HTR-8/SVneo (cell line): ENCODE data around the gene GARIN5B.

Experiments used
- DNase-seq: peaks from one replicate; pipeline ENCODE4 v3.0.0; 2011; ENCODE audit warnings: low spot score, mixed read lengths; ENCODE audit not compliant: insufficient read length
- FAIRE-seq: peaks from 2 replicates; lab custom pipeline; 2011; peaks lifted over from hg19 to GRCh38; lab: Jason Lieb, UNC

GARIN5B gene

DNA sequence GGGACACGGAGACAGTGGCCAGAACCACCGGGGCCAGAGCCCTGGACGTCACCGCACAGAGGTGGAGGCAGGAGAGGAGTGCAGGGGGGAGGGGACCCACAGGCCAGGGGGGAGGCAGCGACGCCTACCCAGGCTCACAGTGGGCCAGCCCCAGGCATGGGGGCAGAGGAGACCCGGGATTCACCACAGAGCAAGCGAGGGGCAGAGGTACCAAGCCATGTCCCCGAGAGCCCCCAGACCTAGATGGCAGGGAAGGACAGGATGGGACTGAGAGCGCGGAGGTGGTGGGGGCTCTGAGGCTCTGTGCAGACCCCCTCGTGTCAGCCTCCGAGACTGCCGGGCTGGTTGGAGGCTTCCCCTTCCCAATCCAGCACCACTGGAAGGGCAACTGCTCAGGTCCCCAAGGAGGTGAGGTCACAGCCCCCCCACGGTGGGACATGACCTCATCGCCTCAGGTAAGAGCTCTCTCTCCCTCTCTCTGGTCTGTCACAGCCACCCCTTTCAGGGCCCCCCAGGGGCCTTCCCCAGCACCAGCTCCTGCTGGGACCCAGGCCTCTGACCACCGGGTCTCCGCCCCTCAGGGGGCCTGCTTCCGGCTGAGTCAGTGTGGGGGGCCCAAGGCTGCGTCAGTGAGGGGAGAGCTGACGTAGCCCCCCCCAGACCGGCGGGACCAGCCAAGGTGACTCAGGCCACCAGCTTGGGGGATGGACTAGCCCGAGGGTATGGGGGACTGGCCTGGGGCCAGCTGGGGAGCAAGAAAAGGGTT is 9.4 kb upstream of the GARIN5B start:
- FAIRE-seq (peak; percentile 38), DNase-seq (peak; percentile 79)

DNA sequence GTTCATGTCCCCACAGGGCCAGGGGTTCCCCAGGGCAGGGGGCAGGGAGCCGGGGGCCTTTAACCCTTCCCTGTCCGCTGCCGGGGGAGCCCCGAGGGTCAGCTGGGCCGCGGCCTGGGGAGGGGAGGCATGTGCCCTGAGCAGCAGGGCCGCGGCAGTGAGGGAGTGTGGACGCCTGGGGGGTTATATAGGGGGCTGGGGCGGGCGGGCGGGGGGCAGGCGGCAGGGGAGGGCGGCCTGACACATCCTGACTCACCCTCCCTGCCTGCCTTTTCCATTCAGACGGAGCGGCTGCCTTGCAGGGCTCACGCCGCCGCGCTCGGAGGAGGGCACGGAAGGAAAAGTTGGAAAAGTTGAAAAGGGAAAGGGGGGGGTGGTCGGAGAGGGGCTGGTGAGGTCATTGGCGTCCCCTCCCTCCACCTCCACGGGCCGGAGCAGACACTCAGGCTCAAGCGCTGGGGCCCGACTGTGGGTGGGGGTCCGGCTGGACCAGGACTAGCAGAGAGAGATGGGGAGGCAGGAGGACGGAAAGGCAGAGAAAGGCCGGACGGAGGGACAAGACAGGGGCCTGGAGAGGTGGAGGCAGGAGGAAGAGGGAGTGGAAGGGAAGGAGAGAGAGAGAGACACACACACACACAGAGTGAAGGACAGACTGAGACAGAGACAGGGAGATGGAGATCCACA is 7.4 kb upstream of the GARIN5B start, which contains the start of gene IL11:
Gene IL11 (minus strand): TSS at position 159 of the 684 bp plus-strand sequence. CDS start 153 bp downstream, at position 6.
- FAIRE-seq: peak; percentile 85
- DNase-seq: peak; percentile 72

DNA sequence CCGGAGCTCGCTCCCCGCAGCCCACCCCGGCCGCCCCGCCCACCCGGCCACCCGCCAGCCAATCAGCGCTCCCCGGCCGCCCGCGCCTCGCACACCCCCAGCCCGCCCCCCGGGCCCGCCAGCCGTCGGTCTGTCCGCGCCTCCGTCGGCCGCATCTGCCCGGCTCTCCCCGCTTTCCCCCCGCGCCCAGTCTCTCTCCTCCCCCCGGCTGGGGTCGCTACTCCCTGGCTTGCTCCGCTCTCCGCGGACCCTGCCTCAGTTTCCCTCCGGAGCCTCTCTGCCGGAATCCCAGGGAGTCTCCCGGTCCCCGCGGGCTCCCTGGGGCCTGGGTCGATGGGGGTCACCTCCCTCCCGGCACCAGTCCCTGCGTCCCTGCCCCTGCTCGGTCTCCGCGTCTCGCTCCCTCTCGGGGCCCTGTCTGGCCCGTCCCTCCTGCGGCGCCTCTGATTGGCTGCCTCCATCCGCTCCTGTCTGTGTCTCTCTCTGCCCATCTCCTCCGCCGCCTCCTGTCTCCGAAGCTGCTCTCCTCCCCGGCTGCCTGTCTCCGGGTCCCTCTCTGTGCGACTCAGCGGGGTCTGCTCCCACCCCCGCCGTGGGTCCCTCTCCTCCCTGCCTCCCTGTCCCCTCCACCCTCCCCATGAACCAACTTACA is 6.7 kb upstream of the GARIN5B start:
- FAIRE-seq: peak; percentile 44
- DNase-seq: peak; percentile 83

DNA sequence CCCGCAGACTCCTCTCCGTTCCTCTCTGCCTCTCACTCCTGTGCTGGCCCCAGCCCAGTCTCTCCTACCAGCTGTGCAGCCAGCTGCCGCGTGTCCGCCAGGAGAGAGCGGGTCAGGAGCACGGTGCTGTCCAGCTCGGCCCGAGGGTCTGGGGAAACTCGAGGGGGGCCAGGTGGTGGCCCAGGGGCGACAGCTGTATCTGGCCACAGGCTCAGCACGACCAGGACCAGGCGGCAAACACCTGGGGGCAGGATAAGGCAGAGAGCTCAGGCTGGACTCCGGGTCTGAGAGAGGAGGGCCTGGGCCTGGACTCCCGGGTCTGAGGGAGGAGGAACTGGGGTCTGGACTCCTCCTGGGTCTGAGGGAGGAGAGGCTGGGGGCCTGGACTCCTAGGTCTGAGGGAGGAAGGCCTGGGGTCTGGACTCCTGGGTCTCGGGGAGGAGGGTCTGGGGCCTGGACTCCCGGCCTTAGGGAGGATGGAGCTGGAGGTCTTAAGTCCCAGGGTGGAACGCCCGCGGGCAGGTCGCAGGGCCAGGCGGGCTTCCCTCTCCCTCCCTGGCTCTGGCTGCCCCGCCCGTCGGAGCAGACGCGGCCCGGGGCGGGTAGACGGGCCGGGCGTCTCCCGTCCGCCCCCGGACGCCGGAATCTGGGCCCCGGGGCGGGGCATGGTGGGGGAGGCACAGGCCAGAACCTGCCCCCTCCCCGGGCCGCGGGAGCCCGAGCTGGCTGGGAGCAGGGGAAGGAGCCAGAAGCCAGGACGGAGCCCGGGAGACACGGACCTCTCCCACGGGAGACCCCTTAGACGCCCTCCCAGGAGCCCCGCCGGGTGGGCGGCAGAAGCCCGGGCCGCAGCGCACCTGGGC is 5.9 kb upstream of the GARIN5B start:
- FAIRE-seq (no peak), DNase-seq (no peak)

DNA sequence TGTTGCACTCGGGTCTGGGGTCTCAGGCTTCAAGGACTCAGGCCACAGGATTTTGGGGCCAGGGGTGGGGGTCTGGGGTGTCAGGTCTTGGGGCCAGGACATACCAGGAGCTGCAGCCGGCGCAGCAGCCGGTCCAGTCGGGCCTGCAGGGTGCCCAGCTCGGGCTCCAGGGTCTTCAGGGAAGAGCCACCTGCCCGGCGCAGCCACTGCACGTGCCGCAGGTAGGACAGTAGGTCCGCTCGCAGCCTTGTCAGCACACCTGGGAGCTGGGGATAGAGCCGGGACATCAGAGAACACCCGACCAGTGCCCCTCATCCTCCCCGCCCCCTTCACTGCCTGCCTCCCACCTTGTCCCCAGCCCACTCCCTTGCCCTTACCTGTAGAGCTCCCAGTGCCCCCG is 5.0 kb upstream of the GARIN5B start:
- no peak for FAIRE-seq

DNA sequence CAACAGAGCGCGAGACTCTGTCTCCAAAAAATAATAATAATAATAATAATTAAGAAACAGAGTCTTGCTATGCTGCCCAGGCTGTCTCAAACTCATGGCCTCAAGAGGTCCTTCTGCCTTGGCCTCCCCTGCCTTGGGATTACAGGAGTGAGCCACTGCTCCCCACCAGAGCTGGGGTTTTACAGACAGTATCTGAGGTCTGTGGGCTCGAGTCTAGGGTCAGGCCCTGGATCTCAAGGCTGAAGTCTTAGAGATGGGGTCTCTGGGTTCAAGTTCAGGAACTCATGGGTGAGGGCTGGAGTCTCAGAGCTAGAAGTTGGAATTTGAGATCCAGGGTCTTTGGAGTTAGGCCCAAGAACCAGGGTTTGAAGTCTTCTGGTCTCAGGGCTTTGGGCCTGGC is 3.7 kb upstream of the GARIN5B start:
- FAIRE-seq: no peak

More for the DNA sequence above, 5.0 kb upstream of the GARIN5B start:
- no peak for DNase-seq

DNA sequence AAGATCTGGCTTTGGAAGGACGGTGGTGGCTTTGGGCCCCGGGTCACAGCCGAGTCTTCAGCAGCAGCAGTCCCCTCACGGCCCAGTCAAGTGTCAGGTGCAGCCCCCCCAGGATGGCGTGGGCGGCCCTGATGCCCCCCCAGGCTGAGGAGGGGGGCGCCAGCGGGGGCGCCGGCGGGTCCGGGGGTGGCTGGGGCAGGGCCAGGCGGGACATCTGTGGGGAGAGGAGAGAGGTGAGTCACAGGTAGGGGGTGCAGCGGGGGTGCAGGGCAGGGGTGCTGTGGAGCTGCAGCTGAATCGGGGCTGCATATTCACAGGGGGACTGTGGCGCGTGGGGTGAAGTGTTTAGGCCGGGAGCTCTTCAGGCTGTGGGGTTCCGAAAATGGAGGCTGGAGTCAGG is 2.9 kb upstream of the GARIN5B start:
- FAIRE-seq (no peak), DNase-seq (no peak)

More for the DNA sequence above, 3.7 kb upstream of the GARIN5B start:
- no peak for DNase-seq

DNA sequence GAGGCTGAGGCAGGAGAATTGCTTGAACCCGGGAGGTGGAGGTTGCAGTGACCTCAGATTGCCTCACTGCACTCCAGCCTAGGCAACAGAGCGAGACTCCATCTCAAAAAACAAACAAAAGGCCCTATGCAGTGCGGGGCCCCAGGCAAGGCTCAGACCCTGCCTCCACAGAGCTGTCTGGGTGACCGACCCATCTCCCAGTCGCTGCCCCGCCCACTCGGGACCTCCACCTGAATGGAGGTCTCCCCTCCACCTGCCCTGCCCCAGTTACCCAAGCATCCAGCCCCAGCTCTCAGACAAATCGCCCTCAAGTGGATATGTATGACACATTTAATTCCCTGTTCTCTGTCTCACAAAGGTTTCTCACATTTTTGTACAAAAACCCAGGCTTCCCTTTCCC is 2.2 kb upstream of the GARIN5B start:
- DNase-seq (no peak), FAIRE-seq (no peak)

DNA sequence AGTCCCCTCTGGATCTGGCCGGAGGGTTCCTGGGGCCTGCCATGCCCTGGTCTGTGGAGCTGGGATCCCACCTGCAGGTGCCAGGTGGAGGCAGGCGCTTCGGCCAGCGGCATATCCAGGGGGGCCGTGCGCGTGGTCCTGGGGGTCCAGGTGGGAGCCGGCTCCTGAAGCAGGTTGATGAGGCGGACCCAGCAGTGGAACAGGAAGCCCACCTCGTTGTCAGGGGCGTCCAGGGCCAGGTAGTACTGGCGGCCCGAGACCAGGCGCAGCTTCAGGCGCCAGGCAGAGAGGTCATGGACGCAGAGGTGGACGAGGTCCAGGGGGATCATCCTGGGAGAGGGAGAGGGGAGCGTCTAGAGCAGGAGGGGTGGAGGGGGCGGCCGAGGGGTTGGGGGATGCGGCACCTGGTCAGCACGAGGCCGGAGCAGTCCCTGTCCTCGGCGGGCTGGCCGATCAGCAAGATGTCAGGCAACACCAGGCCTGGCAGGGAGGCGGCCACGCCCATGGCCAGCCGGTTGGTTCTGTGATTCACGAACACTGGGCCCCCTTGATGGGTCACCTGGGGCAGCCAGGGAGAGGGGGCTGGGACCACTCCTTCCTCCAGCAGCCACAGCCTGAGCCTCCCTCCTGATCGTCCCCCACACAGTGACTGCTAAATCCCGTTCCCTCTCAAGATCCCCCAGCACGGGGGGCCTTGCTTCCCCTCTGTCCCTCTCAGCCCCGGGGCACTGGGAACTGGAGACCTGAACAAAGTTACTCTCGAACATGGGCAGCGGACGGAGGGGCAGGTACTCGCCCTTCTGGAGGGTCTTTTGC is 678 bp downstream of the GARIN5B start:
- DNase-seq (no peak), FAIRE-seq (no peak)

DNA sequence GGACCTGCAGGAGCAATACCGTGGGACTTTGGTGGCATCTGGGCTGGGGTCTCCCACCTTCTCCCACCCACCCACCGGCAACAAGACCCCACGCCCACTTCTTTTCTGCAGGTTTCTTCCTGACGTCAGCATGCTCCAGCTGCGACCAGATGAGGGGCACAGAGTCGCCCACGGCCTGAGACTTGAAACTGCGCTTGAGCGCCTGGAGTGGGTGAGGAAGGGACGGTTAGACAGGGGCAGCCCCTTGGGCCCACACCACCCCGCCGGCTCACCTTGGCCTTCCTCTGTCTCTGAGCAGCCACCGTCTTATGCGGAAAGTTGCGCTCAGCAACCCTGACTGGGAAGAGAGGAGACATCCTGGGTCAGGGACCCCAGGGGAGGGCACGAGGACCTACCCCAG is 2.2 kb downstream of the GARIN5B start:
- no peak for DNase-seq
- no peak for FAIRE-seq

DNA sequence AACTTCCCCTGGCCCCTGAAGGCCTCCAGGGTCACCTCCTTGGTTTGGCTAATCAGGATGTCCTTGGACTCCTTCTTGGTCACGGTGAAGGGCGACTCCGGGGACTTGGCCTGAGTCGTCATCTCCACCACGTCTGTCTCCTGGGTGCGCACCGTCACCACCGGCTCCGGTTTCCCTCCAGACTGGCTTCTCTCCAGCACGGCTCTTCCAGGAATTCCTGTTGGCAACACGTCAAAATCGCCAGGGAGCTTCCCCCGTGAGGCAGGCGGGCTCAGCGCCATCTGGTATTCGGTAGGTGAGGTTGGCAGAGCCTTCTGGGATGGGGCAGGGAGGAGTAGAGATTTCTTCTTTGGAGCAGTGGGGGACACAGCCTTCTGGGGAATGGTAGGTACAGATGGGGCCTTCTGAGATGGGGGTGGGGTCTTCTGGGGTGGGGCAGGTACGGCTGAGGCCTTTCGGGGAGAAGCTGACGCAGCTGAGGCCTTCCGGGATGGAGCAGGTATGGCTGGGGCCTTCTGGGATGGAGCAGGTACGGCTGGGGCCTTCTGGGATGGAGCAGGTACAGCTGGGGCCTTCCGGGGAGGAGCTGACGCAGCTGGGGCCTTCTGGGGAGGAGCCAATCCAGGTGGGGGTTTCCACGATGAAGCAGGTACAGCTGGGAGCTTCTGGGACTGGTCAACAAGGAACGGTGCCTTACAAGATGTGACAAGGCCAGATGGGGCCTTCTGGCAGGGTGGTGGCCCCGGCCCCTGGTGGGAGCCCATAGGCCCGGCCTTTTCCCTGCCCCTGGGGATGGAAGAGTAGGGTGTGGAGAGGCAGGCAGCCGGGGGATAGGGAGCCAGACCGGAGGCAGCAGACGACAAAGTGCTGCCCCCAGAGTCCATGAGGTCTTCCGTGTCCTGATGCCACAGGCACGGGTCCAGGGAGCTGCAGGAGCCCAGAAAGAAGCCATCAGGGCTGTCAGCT is 3.8 kb downstream of the GARIN5B start:
- DNase-seq (no peak), FAIRE-seq (no peak)

DNA sequence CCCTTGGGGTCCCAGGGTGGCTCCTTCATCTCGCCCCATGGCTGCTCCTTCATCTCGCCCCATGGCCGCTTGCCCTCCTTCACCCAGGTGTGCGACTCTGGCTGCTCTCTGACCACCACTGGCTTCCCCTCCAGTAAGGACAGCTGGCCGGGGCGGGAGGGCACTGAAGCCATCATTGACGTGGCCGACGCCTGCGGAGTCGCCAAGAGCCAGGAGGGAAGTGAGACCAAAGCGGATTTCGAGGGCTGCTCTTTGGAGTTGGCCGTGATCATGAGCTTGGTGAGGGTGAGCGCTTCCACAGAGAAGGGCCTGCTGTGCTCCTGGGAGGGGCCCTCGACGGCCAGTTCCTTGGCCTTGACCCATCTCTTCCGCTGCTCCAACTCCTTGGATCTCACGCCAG is 4.6 kb downstream of the GARIN5B start:
- DNase-seq (no peak), FAIRE-seq (no peak)

DNA sequence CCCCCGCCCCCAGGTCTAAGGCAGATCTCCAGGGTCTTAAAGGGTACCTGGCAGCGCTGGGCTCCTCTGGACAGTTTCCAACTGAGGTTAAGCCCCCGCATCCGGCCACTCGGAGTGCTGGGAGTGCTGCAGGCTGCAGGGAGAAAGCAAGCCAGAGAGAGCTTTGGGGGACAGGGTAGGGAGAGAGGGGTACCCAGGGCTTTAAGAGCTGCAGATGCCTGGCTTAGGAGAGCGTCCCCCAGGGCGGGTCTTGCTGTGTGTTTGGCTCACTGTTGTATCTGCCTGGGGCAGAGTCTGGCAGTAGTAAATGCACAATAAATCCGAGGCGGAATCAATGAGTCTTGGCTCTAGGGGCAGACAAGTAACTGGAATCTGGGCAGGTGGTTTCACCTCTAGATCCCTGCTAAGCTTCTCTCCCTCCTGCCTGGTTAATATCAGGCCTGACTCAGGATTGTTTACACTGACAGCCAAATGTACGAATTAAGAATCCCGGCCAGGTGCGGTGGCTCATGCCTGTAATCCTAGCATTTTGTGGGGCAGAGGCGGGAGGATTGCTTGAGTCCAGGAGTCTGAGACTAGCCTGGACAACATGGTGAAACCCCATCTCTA is 7.7 kb downstream of the GARIN5B start:
- DNase-seq: no peak
- no peak for FAIRE-seq

DNA sequence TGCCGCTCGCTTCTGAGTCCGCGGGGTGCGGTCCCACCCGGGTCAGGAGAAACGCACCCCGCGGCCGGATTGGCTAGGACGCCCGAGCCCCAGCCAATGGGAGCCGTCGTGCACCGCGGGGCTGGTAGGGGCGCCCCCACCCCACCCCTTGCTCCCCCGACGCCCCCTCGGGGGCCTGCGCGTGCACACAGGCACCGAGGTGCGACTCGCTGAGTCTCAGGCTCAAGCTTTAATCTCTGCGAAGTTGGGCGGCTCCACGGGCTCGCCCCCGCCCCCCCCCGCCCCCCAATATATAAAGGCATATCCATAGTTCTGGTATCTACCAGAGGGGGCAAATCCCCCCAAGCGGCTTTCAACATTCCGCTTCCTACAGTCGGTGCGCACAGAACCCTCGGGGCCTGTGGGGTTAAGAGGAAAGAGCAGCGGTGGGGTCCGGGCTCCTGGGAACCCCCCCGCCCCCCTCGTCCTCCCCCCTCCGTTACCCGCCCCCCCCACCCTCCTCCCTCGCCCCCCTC is 8.3 kb downstream of the GARIN5B start, which contains the start of gene COX6B2:
Gene COX6B2 (minus strand): TSS at position 22 of the 515 bp plus-strand sequence. CDS start 198 bp downstream, outside the sequence.
- DNase-seq (no peak), FAIRE-seq (no peak)

DNA sequence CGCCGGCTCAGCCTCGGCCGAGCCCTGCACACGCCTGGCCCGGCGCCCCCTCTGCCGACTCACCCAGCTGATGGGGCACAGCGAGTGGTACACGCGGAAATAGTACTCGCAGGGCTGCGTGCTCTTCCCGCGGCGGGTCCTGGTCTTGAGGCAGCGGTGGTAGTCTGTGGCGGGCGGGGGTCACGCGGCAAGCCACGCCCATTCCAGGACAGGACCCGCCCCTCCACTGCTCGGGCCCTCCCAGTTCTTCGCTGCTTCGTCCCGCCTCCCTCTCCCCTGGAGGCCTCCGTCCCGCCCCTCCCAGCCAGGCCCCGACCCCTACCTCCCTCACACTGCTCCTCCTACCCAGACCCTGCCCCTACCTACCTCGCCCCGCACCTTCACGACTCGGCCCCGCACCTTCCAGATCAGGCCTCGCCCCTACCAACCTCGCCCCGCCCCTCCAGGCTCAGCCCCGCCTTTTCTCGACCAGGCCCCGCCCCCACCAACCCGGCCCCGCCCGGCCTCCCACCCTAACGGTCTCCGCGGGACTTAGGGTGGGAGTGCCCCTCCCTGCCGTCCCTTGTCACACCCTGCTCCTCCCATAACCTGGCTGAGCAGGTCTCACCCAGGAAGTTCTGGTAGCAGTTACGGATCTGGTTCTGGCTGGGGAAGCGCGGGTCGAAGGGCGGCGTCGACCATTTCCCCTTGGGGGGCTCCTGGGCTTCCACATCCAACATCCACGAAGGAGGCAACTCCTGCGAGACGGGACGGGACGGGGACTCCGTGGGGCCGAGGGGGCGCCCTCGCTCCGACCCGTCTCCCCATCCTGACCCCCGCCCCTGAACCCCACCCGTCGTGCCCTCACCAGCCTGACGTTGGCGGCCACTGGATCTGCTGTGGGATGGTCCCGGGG is 9.0 kb downstream of the GARIN5B start:
- FAIRE-seq (peak; percentile 90), DNase-seq (peak; percentile 70)

DNA sequence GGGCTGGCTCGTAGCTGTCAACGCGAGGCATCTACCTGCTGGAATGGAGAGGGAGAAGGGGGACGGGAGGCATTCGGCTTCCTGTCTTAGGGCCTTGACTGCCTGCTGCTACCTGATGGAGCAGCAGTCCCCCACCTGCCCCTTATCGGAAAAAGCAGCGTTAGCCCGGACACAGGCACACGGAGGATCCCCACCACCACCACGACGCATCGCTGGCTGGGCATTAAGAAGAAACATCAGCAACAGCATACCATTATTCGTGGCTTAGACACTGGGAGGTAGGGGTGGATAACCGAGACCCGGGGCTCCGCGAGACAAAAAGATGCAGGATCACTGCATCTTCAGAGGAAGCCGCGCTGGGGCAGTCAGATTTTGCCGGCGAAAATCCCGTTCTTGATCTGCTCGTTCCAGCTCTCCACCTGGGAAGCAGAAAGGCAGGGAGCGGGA is 9.7 kb downstream of the GARIN5B start:
- DNase-seq (no peak), FAIRE-seq (peak; percentile 44)
